Measurements from ENCODE around the gene RAB11FIP3. TPM values are rescaled to one million over a fixed set of nuclear protein-coding genes. Genes with fewer than 3 reads are reported as not detected.
A peak's percentile ranks its signal among the peaks of the same experiment; 100 is the strongest.

The RAB11FIP3 gene
- total and polyA plus RNA-seq, 4 donors = 22.0 to 68.8 (median 61.9) TPM

DNA sequence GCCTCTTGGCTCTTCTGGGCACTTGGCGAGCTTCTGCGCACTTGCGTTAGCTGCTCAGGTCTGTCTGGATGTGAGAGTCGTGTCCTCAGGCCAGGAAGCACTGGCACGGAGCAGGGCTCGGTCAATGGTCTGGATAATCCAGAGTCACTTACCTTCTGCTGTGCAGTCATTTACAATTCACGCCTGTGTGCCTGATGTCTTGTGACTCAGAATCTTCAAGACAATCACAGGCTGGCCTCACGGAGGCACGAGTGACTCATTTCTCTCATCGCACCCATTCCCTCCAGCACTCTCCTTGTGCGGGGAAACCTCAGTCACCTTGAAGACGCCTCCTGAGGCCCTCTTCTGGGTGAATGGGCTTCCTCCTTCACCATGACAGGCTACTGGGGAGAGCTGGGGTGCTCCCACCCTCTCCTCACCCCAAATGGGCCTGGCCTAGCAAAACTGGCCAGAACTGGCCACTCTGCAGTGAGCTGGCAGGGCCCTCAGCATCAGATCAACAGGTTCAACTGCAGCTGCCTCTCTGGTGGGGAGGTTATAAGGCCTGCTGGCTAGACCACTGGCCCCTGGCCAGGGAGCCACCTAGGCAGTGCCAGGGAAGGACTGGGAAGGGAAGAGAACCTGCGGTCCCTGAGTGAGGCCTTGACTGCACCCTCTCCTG lies 100.2 kb downstream of the RAB11FIP3 start:
- Histone ChIP-seq H3K36me3 (ENCODE audit: control insufficient read depth in 1 of 2, insufficient read depth in 2 of 2, low read length in 1 of 2) (no peaks in the 10 kb centered on the region), H3K4me1 (ENCODE audit: control insufficient read depth in 1 of 2, insufficient read depth in 2 of 2, low read length in 2 of 2) (no peaks in the 10 kb centered on the region), H3K9me3 (ENCODE audit: control insufficient read depth, low read length) (no peaks in the 10 kb centered on the region), H3K27ac (ENCODE audit: low read depth in 1 of 2, low read length in 2 of 2) (no peak overlapping the region), H3K4me3 (ENCODE audit: low read length in 2 of 2) (peak overlapping the region in 1 of 2 donors; percentile 24), H3K27me3 (ENCODE audit: control insufficient read depth in 1 of 2, insufficient read depth in 2 of 2, low read length in 1 of 2) (no peaks in the 10 kb centered on the region)
- WGBS, 2 donors = 65 to 74% methylated on average over 13 of the region's 13 CpGs
- intact Hi-C loops (cut with DNase I) = no loop called here
- ATAC-seq (ENCODE audit: low FRiP score) = no peak
- no peak for DNase-seq

DNA sequence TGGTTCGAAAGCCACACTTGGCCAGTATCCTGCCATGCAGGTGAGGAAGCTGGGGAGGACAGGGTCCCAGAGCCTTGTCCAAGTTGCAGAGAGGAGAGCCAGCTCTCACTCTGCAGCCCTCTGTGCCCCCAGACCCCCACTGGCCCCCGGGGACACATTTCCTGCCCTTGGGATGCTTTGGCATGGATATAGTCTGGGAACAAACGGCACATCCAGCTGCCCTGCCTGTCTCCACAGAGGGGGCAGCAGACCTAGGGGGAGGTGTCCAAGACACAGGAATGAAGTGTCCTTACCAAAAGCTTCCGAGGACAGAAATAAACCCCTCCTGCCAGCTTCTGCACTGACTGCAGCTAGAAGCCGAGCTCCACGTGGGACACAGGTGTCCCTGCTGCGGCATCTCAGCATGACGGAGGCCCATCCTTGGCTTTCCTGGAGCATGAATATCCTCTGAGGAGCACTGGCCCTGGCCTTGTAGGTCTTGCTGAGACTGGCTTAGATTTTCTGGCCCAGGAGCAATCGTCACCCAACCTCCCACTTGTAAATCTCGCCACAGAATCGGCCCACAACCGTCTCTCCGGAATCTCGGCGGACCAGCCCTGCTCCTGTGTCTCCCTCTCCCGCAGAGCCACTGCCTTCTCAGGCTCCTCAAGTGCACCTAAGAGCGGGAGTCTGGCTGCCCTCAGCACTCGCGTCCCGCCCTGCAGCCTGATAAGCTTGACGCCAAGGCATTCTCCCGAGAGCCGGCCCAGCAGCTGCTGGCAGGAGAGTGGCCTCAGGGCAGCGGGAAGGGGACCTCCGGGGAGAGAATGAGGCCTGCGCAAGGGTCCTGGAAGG lies 100.9 kb downstream of the RAB11FIP3 start:
- intact Hi-C loops (cut with DNase I) = loop anchor here in 1 of 2 donors (1.0 kb wide), 1 partner anchor 174 kb away; the partner anchor contains the start of gene AXIN1
- peak overlapping the region in 1 of 2 donors; percentile 87 for H3K27ac ChIP-seq (ENCODE audit: low read depth in 1 of 2, low read length in 2 of 2)
- H3K9me3 ChIP-seq (ENCODE audit: control insufficient read depth, low read length) = no peaks in the 10 kb centered on the region
- peak; percentile 1 for ATAC-seq (ENCODE audit: low FRiP score)
- no peaks in the 10 kb centered on the region for H3K4me1 ChIP-seq (ENCODE audit: control insufficient read depth in 1 of 2, insufficient read depth in 2 of 2, low read length in 2 of 2)
- H3K27me3 ChIP-seq (ENCODE audit: control insufficient read depth in 1 of 2, insufficient read depth in 2 of 2, low read length in 1 of 2) = no peaks in the 10 kb centered on the region
- H3K4me3 ChIP-seq (ENCODE audit: low read length in 2 of 2) = peak overlapping the region; percentile 24 to 44
- 6% methylated on average over 26 of the region's 26 CpGs for WGBS, 2 donors
- no peaks in the 10 kb centered on the region for H3K36me3 ChIP-seq (ENCODE audit: control insufficient read depth in 1 of 2, insufficient read depth in 2 of 2, low read length in 1 of 2)
- DNase-seq = no peak

DNA sequence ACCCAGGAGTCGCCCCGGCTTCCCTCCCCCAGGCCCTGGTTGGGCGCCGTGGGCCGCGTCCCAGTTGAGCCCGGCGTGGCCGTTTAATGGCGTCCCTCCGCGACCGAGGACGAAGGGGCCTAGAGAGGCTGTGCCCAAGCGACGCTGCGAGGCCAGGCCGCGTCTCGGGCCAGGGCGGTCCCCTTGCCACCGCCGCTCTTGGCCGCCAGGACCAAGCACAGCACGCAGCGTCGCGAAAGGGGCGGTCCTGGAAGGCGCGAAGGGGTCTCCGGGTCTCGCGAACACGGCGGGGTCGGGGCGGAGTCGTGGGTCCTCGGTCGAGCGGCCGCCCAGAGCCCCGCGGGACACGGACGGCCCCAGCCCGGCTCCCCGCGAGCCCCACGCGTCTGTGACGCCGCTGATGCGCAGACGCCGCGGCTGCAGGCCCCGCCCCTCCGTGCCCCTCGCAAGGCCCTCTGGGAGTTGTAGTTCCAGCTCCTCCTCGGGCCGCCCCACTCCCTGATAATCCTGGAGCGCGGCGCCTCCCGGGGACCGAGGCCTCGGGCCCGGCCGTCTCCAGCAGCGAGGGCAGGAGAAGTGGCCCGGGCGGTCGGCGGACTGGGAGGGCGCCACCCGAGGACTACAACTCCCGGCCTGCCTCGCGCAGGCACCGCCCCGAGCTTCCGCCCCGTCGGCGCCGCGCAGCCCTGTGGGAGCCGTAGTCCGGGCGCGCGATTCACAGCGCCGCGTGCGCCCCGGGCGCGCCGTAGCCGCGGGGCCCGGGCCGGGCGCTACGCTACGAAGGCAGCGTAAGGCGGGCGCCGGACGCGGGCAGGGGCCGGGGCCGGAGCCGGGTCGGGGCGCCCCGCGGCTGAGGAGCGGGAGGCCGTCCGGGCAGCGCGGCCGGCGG lies 101.8 kb downstream of the RAB11FIP3 start, which contains the start of gene CAPN15:
Gene CAPN15, plus strand, starts transcription at position 698 of the 889 bp plus-strand sequence. CDS start 19,127 bp downstream, outside the sequence.
- ATAC-seq (ENCODE audit: low FRiP score) (peak; percentile 94), DNase-seq (peak; percentile 92 to 95)
- 0% methylated on average over 88 to 129 of the region's 129 CpGs for WGBS, 2 donors
- Histone ChIP-seq H3K27me3 (ENCODE audit: control insufficient read depth in 1 of 2, insufficient read depth in 2 of 2, low read length in 1 of 2) (no peaks in the 10 kb centered on the region), H3K4me1 (ENCODE audit: control insufficient read depth in 1 of 2, insufficient read depth in 2 of 2, low read length in 2 of 2) (no peaks in the 10 kb centered on the region), H3K4me3 (ENCODE audit: low read length in 2 of 2) (peak within 1 kb of the TSS; percentile 73 to 84), H3K27ac (ENCODE audit: low read depth in 1 of 2, low read length in 2 of 2) (peak within 1 kb of the TSS in 1 of 2 donors; percentile 92), H3K36me3 (ENCODE audit: control insufficient read depth in 1 of 2, insufficient read depth in 2 of 2, low read length in 1 of 2) (no peaks in the 10 kb centered on the region), H3K9me3 (ENCODE audit: control insufficient read depth, low read length) (no peaks in the 10 kb centered on the region)
- intact Hi-C loops (cut with DNase I) = loop anchor here in 1 of 2 donors (1.0 kb wide), 1 partner anchor 175 kb away; the partner anchor contains the start of gene AXIN1

GRCh38 chr16:528111-529011 lies 102.9 kb downstream of the RAB11FIP3 start:
- H3K9me3 ChIP-seq (ENCODE audit: control insufficient read depth, low read length) = no peaks in the 10 kb centered on the region
- H3K36me3 ChIP-seq (ENCODE audit: control insufficient read depth in 1 of 2, insufficient read depth in 2 of 2, low read length in 1 of 2) = no peaks in the 10 kb centered on the region
- intact Hi-C loops (cut with DNase I) = no loop called here
- no peaks in the 10 kb centered on the region for H3K4me1 ChIP-seq (ENCODE audit: control insufficient read depth in 1 of 2, insufficient read depth in 2 of 2, low read length in 2 of 2)
- H3K4me3 ChIP-seq (ENCODE audit: low read length in 2 of 2) = peak overlapping the region; percentile 73 to 84
- no peak for DNase-seq
- H3K27ac ChIP-seq (ENCODE audit: low read depth in 1 of 2, low read length in 2 of 2) = no peak overlapping the region
- WGBS, 2 donors = 5 to 7% methylated on average over 34 to 55 of the region's 55 CpGs
- no peaks in the 10 kb centered on the region for H3K27me3 ChIP-seq (ENCODE audit: control insufficient read depth in 1 of 2, insufficient read depth in 2 of 2, low read length in 1 of 2)
- no peak for ATAC-seq (ENCODE audit: low FRiP score)

DNA sequence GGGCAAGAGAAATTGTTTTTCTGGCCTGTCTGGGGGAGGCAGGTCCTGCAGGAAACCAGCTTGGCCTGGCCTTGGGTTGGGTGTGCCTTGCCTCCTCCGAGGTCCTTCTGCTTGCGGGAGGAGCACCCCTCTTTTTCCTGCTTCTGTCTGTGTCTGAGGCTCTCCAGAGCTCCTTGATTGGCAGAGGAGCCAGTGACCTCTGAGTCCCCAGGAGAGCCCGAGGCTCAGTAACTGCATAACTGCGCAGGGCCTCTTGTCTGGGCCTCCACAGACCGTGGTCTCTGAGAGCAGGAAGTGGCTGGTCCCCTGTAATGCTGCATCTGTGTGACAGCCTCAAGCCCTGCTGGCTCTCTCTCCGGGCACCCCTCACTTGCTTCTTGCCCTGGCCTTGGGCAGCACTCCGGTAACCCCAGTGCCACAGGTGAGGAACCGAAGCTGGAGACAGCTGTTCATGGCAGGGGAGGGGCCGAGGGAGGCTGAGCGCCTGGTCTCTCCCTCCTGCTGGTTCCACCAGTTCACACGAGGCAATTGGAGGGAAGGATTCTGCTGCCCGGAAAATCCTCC lies 103.6 kb downstream of the RAB11FIP3 start:
- Histone ChIP-seq H3K4me1 (ENCODE audit: control insufficient read depth in 1 of 2, insufficient read depth in 2 of 2, low read length in 2 of 2) (no peaks in the 10 kb centered on the region), H3K36me3 (ENCODE audit: control insufficient read depth in 1 of 2, insufficient read depth in 2 of 2, low read length in 1 of 2) (no peaks in the 10 kb centered on the region), H3K4me3 (ENCODE audit: low read length in 2 of 2) (no peak overlapping the region), H3K27me3 (ENCODE audit: control insufficient read depth in 1 of 2, insufficient read depth in 2 of 2, low read length in 1 of 2) (no peaks in the 10 kb centered on the region), H3K9me3 (ENCODE audit: control insufficient read depth, low read length) (no peaks in the 10 kb centered on the region), H3K27ac (ENCODE audit: low read depth in 1 of 2, low read length in 2 of 2) (no peak overlapping the region)
- DNase-seq (no peak), ATAC-seq (ENCODE audit: low FRiP score) (no peak)
- WGBS, 2 donors = 69% methylated on average over 12 of the region's 12 CpGs
- intact Hi-C loops (cut with DNase I) = no loop called here

DNA sequence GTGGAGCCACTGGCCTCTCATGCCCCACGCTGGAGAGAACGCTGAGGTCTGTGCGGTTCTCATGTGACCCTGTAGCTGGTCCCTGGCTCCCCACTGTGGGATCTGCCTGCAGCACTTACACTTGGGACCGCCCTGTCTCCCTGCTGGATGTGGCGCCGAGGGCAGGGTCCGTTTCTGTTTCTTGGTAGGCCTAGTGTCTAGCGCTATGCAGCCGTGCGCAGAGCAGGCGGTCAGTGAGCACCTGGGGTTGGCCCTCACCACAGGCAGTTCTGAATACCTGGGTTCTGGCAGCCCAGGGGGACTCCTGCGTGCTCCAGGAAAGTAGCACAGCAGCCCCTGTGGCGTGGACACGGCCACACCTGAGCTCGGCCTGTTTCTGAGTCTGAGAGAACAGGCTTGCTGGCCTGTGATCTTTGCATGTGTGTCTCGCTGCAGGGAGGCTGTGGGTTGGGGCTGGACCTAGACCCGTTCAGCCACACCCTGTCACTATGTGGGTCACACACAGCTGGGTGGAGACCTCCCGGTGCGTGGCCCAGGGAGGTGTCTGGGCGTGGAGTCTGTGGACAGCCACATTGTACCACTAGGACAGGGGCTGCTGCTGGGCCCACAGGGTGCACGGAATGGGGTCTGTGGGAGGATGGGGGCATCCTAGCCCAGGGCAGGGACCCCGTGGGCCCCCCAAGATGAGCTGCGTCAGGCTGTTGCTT lies 104.8 kb downstream of the RAB11FIP3 start:
- WGBS, 2 donors = 93% methylated on average over 23 of the region's 23 CpGs
- no peaks in the 10 kb centered on the region for H3K27me3 ChIP-seq (ENCODE audit: control insufficient read depth in 1 of 2, insufficient read depth in 2 of 2, low read length in 1 of 2)
- H3K4me1 ChIP-seq (ENCODE audit: control insufficient read depth in 1 of 2, insufficient read depth in 2 of 2, low read length in 2 of 2) = no peaks in the 10 kb centered on the region
- H3K4me3 ChIP-seq (ENCODE audit: low read length in 2 of 2) = no peak overlapping the region
- H3K27ac ChIP-seq (ENCODE audit: low read depth in 1 of 2, low read length in 2 of 2) = no peak overlapping the region
- DNase-seq (no peak), ATAC-seq (ENCODE audit: low FRiP score) (no peak)
- no peaks in the 10 kb centered on the region for H3K9me3 ChIP-seq (ENCODE audit: control insufficient read depth, low read length)
- intact Hi-C loops (cut with DNase I) = no loop called here
- H3K36me3 ChIP-seq (ENCODE audit: control insufficient read depth in 1 of 2, insufficient read depth in 2 of 2, low read length in 1 of 2) = no peaks in the 10 kb centered on the region

- H3K9me3 ChIP-seq (ENCODE audit: control insufficient read depth, low read length) = no peaks in the 10 kb centered on the region
- DNase-seq = no peak
- no peaks in the 10 kb centered on the region for H3K27me3 ChIP-seq (ENCODE audit: control insufficient read depth in 1 of 2, insufficient read depth in 2 of 2, low read length in 1 of 2)
- no peak overlapping the region for H3K27ac ChIP-seq (ENCODE audit: low read depth in 1 of 2, low read length in 2 of 2)
- no peaks in the 10 kb centered on the region for H3K36me3 ChIP-seq (ENCODE audit: control insufficient read depth in 1 of 2, insufficient read depth in 2 of 2, low read length in 1 of 2)
- 90 to 92% methylated on average over 16 of the region's 16 CpGs for WGBS, 2 donors
- no peaks in the 10 kb centered on the region for H3K4me1 ChIP-seq (ENCODE audit: control insufficient read depth in 1 of 2, insufficient read depth in 2 of 2, low read length in 2 of 2)
- no peak overlapping the region for H3K4me3 ChIP-seq (ENCODE audit: low read length in 2 of 2)
- no peak for ATAC-seq (ENCODE audit: low FRiP score)
- intact Hi-C loops (cut with DNase I) = no loop called here
Observed at GRCh38 chr16:531494-532125, 106.2 kb downstream of the RAB11FIP3 start.

All from aorta (tissue), 5 donors.